Forelimb muscle (tissue), 1 donor: ENCODE results near the gene GRK5. TPM values are rescaled to one million over a fixed set of nuclear protein-coding genes. Genes with fewer than 3 reads are reported as not detected.
A peak's percentile ranks its signal among the peaks of the same experiment; 100 is the strongest.
"Not testable (repeated sequence)": the region's sequence is repeated elsewhere in the genome, so short reads cannot be mapped to it uniquely, and the experiment has no call there.

Experiments used
- DNase-seq: peaks from one replicate; pipeline ENCODE4 v3.0.0-alpha.2; 2013; ENCODE audit warnings: low read depth
- polyA plus RNA-seq: library from polyadenylated mRNA; unstranded; fragments of 120-200 nt; gene quantifications from one replicate; pipeline ENCODE4 v1.2.1, GENCODE V29; 2013; ENCODE audit not compliant: insufficient read length

Gene GRK5
- polyA plus RNA-seq, 1 donor = 20.9 TPM

DNA sequence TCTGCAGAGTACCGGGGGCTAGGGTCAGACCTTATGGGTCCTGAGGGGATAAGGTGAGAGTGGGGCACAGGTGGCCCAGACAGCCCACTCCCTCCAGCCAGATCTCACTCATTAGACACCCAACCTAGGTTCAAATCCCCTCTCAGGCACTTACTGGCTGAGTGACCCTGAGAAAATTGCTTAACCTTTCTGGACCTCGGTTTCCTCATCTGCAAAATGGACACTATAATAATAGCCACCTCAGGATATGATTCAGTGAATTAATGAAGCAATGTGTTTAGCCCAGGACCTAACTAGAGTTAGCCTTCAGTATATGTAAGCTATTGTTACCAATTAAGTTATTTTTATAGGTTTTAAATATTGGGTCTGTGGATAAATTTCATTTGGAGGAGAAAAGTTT, 212.6 kb downstream of the GRK5 start:
- no peak for DNase-seq

DNA sequence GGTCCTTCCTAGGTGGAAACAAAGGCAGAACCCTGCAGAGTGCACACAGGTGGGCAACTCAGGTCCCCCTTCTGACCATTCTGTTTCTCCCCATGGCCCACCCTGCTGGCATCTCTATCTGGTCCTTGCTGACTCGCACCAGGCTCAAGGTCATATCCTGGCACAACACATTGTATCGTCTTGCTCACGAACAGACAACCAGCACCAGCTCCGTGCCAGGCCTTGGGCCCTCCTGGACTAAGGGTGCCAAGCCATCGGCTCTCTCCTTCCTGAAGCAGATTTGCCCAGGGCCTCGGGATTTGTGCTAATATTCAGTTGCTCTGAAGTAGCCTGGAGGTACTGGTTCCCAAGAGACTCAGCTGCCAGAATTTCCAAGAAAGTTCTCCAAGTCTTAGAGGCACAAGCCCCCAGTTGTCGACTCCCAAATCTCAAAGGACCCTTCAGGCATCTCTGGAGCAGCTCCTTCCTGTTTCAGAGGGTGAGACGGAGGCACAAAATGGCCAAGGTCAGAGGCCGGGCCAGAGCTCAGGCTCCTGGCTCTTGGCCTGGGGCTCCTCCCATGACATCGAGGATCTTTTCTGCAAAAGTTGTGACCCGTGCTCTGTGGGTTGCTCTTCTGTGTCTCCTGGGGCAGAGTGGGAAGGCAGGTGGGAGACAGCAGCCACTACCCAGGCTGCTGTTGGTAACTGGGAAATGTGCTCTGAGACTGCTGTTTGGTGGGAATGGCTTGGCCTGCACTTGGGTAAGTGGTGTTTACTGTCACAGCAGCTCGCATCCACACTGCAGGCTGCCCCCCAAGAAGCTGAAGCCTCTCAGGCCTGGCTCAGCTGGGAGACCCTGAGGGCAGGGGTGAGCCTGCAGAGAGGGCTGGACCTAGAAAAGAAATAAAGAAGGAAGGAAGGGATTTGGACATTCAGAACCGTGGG, 213.8 kb downstream of the GRK5 start:
- DNase-seq = no peak

DNA sequence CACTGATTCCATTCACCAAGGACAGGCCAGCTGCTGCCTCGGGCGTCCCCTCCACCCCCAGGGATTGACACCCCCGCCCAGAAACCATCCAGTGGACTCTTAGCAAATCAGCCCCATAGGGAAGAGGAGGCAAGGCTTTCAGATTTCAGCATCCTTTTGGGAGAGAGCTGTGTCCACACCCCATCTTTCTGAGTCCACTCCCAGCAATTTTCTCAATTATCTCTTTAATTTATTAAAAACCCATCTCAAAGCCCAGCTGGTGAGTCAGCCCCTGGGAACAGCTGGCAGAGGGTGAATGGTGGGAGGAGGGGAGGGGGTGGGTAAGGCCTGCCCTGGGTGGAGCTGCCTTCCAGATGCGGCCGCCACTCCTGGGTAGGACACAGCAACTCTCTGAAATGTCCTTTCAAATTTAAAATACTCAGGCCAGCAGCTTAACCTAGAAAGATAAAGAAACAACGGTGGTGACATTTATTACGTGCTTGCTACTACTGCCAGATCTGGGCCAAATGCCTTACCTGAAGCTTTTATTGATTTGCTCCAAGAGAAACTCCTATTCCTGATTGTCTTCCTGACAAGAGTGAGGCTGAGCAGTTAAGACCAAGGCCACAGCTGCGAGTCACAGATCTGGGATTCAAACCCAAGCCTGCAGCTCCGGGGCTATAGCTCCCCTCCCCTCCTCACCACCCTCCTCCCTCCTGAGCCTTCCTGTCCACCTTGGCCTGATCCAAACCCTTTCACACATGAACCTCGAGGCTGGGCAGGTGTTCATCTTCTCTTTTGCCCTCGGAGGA, 214.7 kb downstream of the GRK5 start:
- no peak for DNase-seq

DNA sequence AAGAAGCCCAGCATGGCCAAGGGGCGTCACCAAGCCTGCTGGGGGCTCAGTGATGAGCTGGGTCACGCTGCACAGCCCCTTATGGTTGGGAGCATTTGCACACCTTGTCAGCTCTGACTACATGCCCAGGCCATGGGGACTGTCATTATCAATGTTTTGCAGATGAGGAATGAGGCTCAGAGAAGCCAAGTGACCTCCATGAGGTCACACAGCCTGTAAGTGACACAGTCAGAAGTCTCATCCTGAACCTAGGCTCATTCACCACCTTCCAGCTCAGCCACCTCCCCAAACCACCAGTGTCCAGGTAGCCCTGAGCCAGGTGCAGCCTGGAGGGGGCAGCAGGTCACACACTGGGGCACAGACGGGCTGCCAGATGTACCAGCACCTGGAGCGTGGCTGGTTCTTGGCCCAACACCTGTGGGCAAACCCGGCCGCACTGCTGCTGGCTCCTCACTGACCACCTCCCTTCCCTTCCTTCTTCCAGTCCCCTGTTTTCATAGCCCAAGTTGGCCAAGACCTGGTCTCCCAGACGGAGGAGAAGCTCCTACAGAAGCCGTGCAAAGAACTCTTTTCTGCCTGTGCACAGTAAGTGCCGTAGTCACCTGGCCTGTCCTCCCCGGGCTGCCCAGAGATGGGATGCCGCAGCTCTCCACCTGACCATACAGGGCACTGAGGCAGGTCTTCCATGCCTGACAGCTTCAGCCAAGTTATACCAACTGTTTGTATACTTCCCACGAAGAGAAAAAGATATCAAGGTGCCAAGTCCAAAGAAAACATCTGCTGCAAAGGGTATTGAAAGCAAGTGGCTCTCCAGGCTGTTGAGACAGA, 215.5 kb downstream of the GRK5 start:
- DNase-seq = no peak

DNA sequence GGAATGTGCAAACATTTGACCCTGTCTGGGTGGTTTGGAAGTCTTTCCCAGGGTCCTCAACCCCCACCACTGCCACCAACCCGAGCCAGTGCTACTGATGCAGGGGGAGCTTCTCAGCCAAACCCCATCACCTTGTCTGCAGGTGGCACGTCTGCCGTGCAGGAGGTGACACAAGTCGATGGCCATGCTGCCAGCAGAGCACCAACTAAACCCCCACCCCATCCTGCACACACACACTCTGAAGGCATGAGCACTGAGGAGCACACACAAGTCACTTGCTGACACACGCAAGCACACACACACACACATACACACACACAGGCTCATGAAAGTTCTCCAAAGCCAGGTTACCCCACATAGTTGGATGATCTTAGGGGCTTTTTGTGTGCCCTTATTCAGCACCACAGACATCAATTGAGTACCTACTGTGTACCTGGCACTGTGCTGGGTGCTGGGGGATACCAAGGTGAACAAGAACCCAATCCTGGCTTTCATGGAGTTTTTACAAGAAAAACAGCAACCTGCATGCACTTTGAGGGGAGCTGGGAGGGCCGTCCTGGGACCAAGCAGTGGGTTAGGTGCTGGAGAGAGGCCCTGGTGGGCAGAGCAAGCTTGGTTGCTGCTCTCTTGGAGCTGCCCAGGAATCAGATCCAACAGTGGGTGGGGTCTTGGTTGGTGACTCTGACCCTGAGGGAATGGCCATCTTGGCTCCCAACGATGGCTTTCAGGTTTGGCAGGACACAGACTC, 216.3 kb downstream of the GRK5 start:
- no peak for DNase-seq

DNA sequence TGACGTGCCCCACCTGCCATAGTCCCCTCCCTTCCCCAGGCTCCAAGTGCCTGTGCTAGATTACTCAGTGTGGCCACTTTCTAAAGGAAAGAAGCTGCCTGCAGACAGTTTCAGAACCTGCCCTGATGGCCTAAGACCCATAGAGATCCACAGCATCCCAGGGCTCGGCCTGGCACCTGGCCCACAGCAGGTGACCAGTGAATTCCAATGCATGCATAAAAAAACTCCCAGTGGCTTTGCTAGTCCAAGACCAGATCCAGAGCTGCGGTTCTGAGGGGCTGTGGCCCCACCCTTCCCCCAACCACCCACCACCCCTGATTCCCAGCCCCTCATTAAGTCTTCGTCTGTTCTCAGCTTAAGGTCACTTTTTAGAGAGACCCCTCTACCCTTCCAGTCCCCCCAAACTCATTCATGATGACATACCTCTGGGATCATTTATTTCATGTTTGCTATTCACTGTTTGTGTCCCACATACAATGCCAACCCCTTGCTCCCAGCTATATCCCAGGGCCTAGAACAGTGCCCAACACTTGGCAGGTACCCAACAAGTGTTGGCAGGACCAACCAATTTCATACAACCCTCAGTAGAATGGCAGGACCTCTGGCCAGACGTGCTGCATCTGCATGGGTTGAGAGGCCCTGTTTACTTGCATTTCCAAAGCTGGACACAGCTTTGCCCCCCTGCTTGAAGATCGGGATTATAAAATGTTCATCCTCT, 217.0 kb downstream of the GRK5 start:
- DNase-seq = no peak

DNA sequence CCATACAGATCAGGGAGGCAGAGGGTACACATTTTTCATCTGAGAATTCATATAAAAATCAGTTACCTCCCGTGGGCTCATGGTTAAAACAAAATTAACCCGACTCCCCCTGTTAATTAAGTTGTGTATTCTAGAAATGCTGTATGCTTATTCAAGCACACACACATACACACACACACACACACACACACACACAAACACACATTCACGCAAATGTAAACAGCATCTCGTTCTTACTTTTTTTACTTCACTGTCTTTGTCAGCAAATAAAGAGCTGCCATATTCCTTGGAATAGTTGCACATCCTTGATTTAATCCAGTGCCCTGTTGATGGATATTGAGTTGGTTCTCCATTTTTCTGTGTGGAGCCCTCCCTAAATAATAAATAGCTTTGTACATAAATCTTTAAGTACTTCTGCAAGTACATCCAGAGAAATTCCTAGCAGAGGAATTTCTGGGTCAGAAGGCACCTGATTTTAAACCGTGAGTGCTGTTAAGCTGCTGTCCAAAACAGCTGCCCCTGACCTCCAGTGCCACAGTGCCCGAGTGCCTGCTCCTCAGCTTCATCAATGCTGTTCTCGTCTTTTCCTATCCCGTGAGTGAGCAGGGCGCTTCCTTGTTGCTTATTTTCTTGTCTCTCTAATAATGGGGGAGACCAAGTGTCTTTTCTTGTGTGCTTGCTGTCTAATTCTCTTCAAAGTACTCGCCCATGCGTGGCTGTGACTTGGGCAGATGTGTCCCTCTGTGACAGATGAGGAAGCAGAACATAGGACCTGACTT, 217.9 kb downstream of the GRK5 start:
- no peak for DNase-seq

DNA sequence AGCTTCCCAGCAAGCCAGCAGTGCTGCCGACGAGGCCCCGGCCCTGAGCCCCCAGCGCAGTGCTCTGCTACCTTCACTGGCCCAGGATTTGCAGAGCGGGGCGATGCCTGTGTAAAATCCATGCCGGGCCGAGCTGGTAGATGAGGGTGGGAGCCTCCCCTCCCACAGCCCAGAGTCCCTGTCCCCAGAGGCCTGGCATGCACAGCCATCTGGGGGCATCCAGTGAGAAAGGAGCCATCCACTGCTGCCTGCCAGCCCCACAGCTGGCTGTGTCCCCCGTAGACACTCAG, 218.5 kb downstream of the GRK5 start:
- no peak for DNase-seq

DNA sequence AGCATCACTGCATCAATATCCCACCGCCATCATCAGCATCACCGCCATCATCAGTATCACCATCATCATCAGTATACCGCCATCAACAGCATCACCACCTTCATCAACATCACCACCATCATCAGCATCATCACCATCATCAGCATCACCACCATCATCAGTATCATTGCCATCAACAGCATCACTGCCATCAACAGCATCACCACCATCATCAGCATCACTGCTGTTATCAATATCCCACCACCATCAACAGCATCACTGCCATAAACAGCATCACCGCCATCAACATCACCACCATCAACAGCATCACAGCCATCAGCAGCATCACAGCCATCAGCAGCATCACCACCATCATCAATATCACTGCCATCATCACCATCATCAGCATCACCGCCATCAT, 219.3 kb downstream of the GRK5 start:
- no peak for DNase-seq

DNA sequence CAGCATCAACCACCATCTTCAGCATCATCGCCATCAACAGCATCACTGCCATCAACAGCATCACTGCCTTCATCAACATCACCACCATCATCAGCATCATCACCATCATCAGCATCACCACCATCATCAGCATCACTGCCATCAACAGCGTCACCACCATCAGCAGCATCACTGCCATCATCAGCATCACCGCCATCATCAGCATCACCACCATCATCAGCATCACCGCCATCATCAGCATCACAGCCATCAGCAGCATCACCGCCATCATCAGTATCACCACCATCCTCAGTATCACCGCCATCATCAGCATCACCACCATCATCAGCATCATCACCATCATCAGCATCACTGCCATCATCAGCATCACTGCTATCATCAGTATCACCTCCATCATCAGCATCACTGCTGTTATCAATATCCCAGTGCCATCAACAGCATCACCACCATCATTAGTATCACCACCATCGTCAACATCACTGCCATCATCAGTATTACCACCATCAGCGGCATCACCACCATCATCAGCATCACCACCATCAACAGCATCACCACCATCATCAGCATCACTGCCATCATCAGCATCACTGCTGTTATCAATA, 220.0 kb downstream of the GRK5 start:
- no peak for DNase-seq

DNA sequence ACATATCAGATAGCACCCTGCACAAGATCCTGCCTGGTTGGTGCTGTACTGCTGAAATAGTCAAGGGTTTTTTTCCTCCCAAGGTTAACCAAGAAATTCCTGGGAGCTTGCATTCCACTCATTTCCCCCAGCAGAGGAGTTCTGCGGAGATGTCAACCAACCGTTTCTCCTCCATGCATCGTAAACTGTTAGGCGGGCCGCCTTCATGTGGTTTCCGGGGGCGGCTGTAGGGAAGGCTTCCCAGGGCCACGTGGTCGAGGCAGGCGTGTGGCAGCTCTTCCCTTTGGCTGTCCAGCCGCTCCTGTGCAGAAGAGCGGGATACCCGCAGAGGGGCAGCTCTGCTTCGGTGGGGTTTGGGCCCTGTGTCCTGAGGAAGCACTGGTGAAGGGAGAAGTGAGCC, 221.4 kb downstream of the GRK5 start:
- no peak for DNase-seq

DNA sequence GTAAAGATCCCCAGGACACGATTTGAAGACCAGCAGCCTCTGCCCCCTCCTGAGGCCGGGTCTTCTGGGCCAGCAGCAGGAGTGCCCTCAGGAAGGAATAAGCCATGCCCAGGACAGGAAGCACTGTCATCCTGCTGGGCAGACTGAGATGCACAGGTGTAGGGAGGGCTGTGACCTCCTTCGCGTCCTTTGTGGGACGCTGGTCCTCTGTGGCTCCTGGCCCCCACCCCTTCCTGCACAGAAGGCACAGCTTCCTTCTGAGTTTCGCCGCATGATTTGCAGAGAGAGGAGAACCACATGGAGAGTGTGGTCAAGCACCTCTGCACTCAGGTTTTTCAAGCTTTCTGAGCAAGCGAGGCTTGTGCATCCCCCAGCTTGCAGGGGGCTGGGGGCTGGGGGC, 222.4 kb downstream of the GRK5 start:
- DNase-seq = no peak

DNA sequence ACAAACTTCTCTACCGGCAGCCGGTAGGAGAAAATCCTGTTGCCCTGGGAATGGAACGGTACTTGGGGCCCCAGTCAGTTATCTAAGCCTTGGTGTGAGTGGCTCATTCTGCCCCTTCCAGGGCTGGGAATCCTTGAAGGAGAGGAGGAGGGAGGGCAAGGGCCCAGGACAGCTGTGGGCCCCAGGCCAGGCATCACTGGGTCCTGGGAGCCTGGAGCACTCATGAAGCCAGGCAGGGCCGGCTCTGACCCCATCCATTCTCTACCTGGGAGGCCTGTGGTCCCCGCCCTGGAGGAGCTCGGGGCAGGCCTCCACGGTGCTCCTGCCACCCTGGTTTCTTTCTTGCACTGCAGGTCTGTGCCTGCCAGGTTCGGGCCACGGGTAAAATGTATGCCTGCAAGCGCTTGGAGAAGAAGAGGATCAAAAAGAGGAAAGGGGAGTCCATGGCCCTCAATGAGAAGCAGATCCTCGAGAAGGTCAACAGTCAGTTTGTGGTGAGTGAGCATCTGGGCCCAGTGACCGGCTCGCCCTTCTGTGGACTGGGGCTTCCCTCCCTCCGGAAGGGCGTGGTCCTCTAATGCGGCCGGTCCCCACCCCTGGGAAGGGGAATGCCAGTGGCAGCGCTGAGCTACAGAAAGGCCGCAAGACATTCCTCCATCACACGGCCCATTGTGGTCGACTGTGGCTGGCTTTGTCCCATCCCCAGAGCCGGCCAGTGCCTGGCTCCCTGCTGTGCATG, 223.8 kb downstream of the GRK5 start:
- DNase-seq = no peak

DNA sequence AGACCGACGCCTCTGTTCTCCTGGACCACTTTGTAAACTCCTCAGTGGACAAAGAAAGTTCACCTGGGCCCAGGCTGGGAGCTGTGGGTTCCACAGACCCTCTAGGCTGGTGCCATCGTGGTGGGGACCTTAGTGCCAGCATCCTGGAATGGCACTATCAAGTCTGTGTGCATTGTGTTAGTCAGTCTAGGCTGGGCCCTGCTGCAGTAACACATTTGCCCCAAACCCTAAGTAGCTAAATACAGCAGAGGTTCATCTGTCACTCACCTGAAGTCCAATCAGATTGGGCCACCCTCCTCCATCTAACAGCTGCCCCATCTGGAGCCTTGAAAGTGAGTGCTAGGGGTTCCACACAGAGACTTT, 224.4 kb downstream of the GRK5 start:
- no peak for DNase-seq

DNA sequence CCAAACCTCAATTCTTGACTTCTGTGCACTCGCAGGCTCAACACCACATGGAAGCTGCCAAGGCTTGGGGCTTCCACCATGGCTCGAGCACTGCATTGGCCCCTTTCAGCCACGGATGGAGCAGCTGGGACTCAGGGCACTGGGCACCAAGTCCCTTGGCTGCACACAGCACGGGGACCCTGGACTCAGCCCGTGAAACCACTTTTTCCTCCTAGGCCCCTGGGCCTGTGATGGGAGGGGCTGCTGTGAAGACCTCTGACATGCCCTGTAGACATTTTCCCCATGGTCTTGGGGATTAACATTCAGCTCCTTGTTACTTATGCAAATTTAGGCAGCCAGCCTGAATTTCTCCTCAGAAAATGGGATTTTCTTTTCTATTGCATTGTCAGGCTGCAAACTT, 227.6 kb downstream of the GRK5 start:
- DNase-seq = not testable (repeated sequence)

DNA sequence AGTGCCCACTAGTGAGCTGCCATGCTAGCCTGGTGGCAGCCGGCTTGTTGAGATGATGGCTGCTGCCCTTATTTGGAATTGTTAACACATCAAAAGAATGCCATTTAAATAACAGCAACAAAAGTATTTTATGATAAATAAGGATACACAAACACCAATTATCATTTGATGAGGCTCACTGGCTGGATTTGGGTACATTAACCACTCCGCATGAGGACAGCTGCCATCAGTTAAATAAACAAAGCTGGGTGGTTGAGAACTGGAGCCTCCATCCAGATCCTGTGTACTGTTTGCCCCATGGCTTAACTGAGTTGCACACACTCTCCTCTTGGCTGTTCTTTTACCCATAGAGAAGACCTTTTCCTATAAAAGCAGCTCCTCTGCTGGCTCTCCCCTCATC, 231.3 kb downstream of the GRK5 start:
- no peak for DNase-seq

DNA sequence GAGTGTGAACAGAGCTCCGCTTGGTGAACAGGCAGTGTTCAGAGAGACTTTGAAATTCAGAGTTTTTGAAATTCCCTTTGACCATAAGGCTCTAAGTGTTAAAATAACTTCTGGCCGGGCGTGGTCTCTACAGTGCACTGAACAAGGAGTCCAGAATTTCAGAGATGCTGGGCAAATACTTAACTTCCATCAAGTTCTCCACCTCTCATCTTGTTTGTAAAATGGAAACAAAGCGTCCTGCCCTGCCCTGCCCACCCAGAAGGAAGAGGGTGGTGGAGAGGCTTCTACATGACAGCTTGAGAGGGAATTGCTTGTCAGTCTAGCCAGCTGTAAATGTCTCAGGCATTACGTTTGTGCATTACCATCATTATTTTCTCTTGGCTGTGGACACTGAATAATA, 232.6 kb downstream of the GRK5 start:
- DNase-seq = no peak

DNA sequence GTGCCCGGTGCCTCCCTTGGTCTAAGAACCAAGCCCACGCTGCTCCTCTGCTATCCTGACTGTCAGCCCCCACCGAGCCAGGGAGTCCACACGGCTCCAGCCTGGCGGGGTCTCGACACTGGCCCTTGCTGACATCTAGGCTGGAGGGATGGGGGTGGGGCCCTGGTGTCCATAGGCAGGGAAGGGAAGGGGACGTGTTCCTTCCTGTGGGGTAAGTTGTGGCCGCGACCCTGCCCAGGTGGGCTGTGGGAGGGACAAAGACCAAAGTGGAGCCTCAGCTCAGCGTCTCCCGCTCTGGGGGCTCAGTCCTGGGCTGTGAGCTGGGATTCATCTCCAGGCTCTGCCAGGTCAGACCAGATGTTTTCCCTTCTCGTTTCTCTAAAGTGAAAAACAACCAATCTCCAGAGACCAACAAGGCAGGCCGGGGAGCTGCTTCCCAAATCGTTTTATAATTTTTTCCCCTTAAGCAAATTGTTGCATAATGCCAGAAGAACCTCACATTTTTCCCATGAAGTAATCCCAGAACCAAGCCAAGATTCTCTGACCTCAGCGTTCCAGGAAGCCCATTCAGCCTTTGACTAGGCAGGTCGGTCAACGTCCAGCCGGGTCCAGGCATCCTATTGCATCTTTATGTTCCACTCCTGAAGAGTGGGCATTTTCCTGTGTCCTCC, 233.9 kb downstream of the GRK5 start:
- peak; percentile 86 for DNase-seq
